ENCODE measurements around the gene ULK4. TPM values are rescaled to one million over a fixed set of nuclear protein-coding genes. Genes with fewer than 3 reads are reported as not detected.

The ULK4 gene
- polyA plus RNA-seq, 1 of the 3 experiments (the other 2 are of a cell fraction), result 6.2 TPM

- Histone ChIP-seq H3K79me2 (ENCODE audit: insufficient read depth) (peaks cover 6% of the 10 kb centered on the region), H2AFZ (ENCODE audit: low read depth) (no peak overlapping the region), H4K20me1 (ENCODE audit: insufficient read depth) (no peaks in the 10 kb centered on the region), H3K4me1 (ENCODE audit: control insufficient read depth in 1 of 2, insufficient read depth in 2 of 2, low read depth in 1 of 2, low read length in 1 of 2) (peaks cover 0 to 4% of the 10 kb centered on the region in 2 experiments; a peak in 1 of 4 replicates), H3K27me3 (ENCODE audit: insufficient read depth) (no peaks in the 10 kb centered on the region), H3K27ac (ENCODE audit: low read depth in 2 of 2, low read length in 1 of 2) (no peak overlapping the region), H3K36me3 (replicated peaks in 1 of 2; ENCODE audit: control insufficient read depth in 1 of 2, insufficient read depth in 2 of 2, low read length in 1 of 2) (no peaks in the 10 kb centered on the region), H3K4me3 (ENCODE audit: low read depth in 2 of 2, low read length in 1 of 2) (no peak overlapping the region), H3K9ac (no peak overlapping the region), H3K9me3 (no peaks in the 10 kb centered on the region), H3F3A (replicated peaks; ENCODE audit: insufficient read depth) (peaks cover 15% of the 10 kb centered on the region), H3K9me2 (no peaks in the 10 kb centered on the region), H3K4me2 (no peak overlapping the region)
- CTCF ChIA-PET, result interaction anchor here (0.9 to 1.8 kb wide), 3 partner anchors 16 to 91 kb away, joined by 4 to 9 read pairs (median 8); no protein-coding TSS in a partner anchor
- no peak for DNase-seq
- 78% methylated on average over 4 of the region's 4 CpGs for WGBS (ENCODE audit: low lambda C conversion rate)
- POLR2A ChIA-PET, result no interaction called here
- no peak for TF ChIP-seq TEAD4 (IDR thresholded peaks at IDR 0.05; ENCODE audit: borderline replicate concordance, insufficient read depth)
- no peak for TF ChIP-seq RCOR1 (IDR thresholded peaks at IDR 0.05; ENCODE audit: low read length)
- TF ChIP-seq SMC3 (IDR thresholded peaks at IDR 0.05; ENCODE audit: low read depth, low read length), result no peak
- no peak for TF ChIP-seq FOSL2 (IDR thresholded peaks at IDR 0.05; ENCODE audit: borderline replicate concordance, low read depth)
- no peak for TF ChIP-seq POLR2AphosphoS5 (IDR thresholded peaks at IDR 0.05; ENCODE audit: low read depth, low read length)
- TF ChIP-seq RAD21 (IDR thresholded peaks at IDR 0.05; ENCODE audit: low read length), result no peak
- TF ChIP-seq NRF1 (IDR thresholded peaks at IDR 0.05; ENCODE audit: low read depth, low read length), result no peak
- TF ChIP-seq GABPA (IDR thresholded peaks at IDR 0.05; ENCODE audit: low read depth), result no peak
- TF ChIP-seq TAF1 (IDR thresholded peaks at IDR 0.05; ENCODE audit: borderline replicate concordance, low read depth, low read length), result no peak
- TF ChIP-seq MEF2A (IDR thresholded peaks at IDR 0.05; ENCODE audit: borderline replicate concordance, low read depth), result no peak
- TF ChIP-seq, protein P1, sequence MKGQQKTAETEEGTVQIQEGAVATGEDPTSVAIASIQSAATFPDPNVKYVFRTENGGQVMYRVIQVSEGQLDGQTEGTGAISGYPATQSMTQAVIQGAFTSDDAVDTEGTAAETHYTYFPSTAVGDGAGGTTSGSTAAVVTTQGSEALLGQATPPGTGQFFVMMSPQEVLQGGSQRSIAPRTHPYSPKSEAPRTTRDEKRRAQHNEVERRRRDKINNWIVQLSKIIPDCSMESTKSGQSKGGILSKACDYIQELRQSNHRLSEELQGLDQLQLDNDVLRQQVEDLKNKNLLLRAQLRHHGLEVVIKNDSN (IDR thresholded peaks at IDR 0.05; ENCODE audit: borderline replicate concordance, low read depth), result no peak
- TF ChIP-seq, protein P2, sequence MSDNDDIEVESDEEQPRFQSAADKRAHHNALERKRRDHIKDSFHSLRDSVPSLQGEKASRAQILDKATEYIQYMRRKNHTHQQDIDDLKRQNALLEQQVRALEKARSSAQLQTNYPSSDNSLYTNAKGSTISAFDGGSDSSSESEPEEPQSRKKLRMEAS (IDR thresholded peaks at IDR 0.05; ENCODE audit: low read depth), result no peak
- TF ChIP-seq EP300 (IDR thresholded peaks at IDR 0.05; ENCODE audit: borderline replicate concordance in 1 of 2, low read depth in 1 of 2, low read length in 1 of 2), result no peak
- TF ChIP-seq GATA2 (CRISPR knock-in tag; IDR thresholded peaks at IDR 0.05), result no peak
- TF ChIP-seq CTCF (IDR thresholded peaks at IDR 0.05), result no peak
- TF ChIP-seq, protein P3, sequence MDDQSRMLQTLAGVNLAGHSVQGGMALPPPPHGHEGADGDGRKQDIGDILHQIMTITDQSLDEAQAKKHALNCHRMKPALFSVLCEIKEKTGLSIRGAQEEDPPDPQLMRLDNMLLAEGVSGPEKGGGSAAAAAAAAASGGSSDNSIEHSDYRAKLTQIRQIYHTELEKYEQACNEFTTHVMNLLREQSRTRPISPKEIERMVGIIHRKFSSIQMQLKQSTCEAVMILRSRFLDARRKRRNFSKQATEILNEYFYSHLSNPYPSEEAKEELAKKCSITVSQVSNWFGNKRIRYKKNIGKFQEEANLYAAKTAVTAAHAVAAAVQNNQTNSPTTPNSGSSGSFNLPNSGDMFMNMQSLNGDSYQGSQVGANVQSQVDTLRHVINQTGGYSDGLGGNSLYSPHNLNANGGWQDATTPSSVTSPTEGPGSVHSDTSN (IDR thresholded peaks at IDR 0.05), result no peak
- no peak for TF ChIP-seq IRF3 (IDR thresholded peaks at IDR 0.05; ENCODE audit: low read depth, low read length)
- TF ChIP-seq ELF1 (IDR thresholded peaks at IDR 0.05), result no peak
- TF ChIP-seq NFIC (IDR thresholded peaks at IDR 0.05; ENCODE audit: borderline replicate concordance), result no peak
- TF ChIP-seq USF2 (IDR thresholded peaks at IDR 0.05; ENCODE audit: borderline replicate concordance, low read depth, low read length), result no peak
These were observed 47.6 kb upstream of the ULK4 start for GRCh38 chr3:42009456-42009855.
